H9 (cell line): ENCODE results near the gene RRP9. TPM values are rescaled to one million over a fixed set of nuclear protein-coding genes. Genes with fewer than 3 reads are reported as not detected.

Source experiments
- DNase-seq: peaks from one replicate; pipeline ENCODE4 v3.0.0-alpha.2; 2017
- H2AFZ ChIP-seq: one replicate; pipeline ENCODE4 v1.6.1; 2013; ENCODE audit warnings: mild to moderate bottlenecking, low read length, control low read depth, moderate library complexity
- H2AK5ac ChIP-seq: 2 replicates; pipeline ENCODE4 v1.6.1; 2013; ENCODE audit warnings: low read length, control low read depth, mixed read lengths; ENCODE audit not compliant: insufficient read length
- H2BK120ac ChIP-seq: one replicate; pipeline ENCODE4 v1.6.1; 2013; ENCODE audit warnings: low read depth, mild to moderate bottlenecking, low read length, control low read depth, inconsistent platforms; ENCODE audit not compliant: poor library complexity, severe bottlenecking
- H2BK12ac ChIP-seq: 2 replicates; pipeline ENCODE4 v1.6.1; 2013; ENCODE audit warnings: low read length, control low read depth, mixed read lengths, low read depth; ENCODE audit not compliant: insufficient read length
- H2BK15ac ChIP-seq: 2 replicates; pipeline ENCODE4 v1.6.1; 2013; ENCODE audit warnings: low read depth, low read length, control low read depth
- H2BK20ac ChIP-seq: one replicate; pipeline ENCODE4 v1.6.1; 2013; ENCODE audit warnings: low read depth, mild to moderate bottlenecking, low read length, control low read depth, inconsistent platforms; ENCODE audit not compliant: poor library complexity, severe bottlenecking
- H2BK5ac ChIP-seq: 2 replicates; pipeline ENCODE4 v1.6.1; 2013; ENCODE audit warnings: low read length, control low read depth, mixed read lengths; ENCODE audit not compliant: insufficient read length
- H3K14ac ChIP-seq: 2 replicates; pipeline ENCODE4 v1.6.1; 2013; ENCODE audit warnings: low read length, control low read depth; ENCODE audit not compliant: insufficient read depth
- H3K18ac ChIP-seq: 2 replicates; pipeline ENCODE4 v1.6.1; 2013; ENCODE audit warnings: low read depth, mild to moderate bottlenecking, mixed read lengths, low read length, control low read depth; ENCODE audit not compliant: insufficient read length
- H3K23ac ChIP-seq: 2 replicates; pipeline ENCODE4 v1.6.1; 2013; ENCODE audit warnings: low read length, control low read depth, mixed read lengths, low read depth; ENCODE audit not compliant: insufficient read length
- H3K23me2 ChIP-seq: 2 replicates; pipeline ENCODE4 v1.6.1; 2013; ENCODE audit warnings: low read depth, mild to moderate bottlenecking, mixed read lengths, low read length, control low read depth; ENCODE audit not compliant: insufficient read length, poor library complexity, severe bottlenecking
- H3K27ac ChIP-seq: 2 replicates; pipeline ENCODE4 v1.5.1; 2013; ENCODE audit warnings: low read length, control low read depth, mixed read lengths, low read depth; ENCODE audit not compliant: insufficient read length
- H3K27me3 ChIP-seq: 2 replicates; pipeline ENCODE4 v1.6.1; 2013; ENCODE audit warnings: low read length, control low read depth, inconsistent platforms; ENCODE audit not compliant: insufficient read depth
- H3K4ac ChIP-seq: 2 replicates; pipeline ENCODE4 v1.6.1; 2013; ENCODE audit warnings: low read depth, mild to moderate bottlenecking, control low read depth, inconsistent platforms, low read length, moderate library complexity
- H3K4me1 ChIP-seq: 2 replicates; pipeline ENCODE4 v1.6.1; 2013; ENCODE audit warnings: low read length, control low read depth, inconsistent platforms; ENCODE audit not compliant: insufficient read depth
- H3K4me2 ChIP-seq: 2 replicates; pipeline ENCODE4 v1.6.1; 2013; ENCODE audit warnings: low read length, control low read depth, mixed read lengths; ENCODE audit not compliant: insufficient read length, insufficient read depth
- H3K56ac ChIP-seq: 2 replicates; pipeline ENCODE4 v1.6.1; 2013; ENCODE audit warnings: low read depth, mild to moderate bottlenecking, mixed read lengths, low read length, control low read depth; ENCODE audit not compliant: insufficient read length
- H3K79me1 ChIP-seq: 2 replicates; pipeline ENCODE4 v1.6.1; 2013; ENCODE audit warnings: low read depth, mild to moderate bottlenecking, moderate library complexity, low read length, control low read depth, inconsistent platforms; ENCODE audit not compliant: insufficient read depth, poor library complexity, severe bottlenecking
- H3K79me2 ChIP-seq: 2 replicates; pipeline ENCODE4 v1.6.1; 2013; ENCODE audit warnings: low read length, control low read depth, inconsistent platforms; ENCODE audit not compliant: insufficient read depth
- H3K9ac ChIP-seq: 2 replicates; pipeline ENCODE4 v1.6.1; 2013; ENCODE audit warnings: low read length, control low read depth, mixed read lengths; ENCODE audit not compliant: insufficient read length; ENCODE audit errors: extremely low read depth
- H3K9me3 ChIP-seq: one replicate; pipeline ENCODE4 v1.6.1; 2013; ENCODE audit warnings: low read depth, low read length, inconsistent platforms; ENCODE audit not compliant: control insufficient read depth
- H3T11ph ChIP-seq: one replicate; pipeline ENCODE4 v1.6.1; 2013; ENCODE audit warnings: mild to moderate bottlenecking, low read length, control low read depth, inconsistent platforms
- H4K20me1 ChIP-seq: one replicate; pipeline ENCODE4 v1.6.1; 2013; ENCODE audit not compliant: control insufficient read depth, insufficient read length, insufficient read depth
- H4K5ac ChIP-seq: 2 replicates; pipeline ENCODE4 v1.6.1; 2013; ENCODE audit warnings: low read depth, mild to moderate bottlenecking, mixed read lengths, low read length, control low read depth; ENCODE audit not compliant: insufficient read length
- H4K8ac ChIP-seq: replicated peaks from 2 replicates; pipeline ENCODE4 v1.6.1; 2013; ENCODE audit warnings: low read length, control low read depth, mixed read lengths, low read depth; ENCODE audit not compliant: insufficient read length
- H4K91ac ChIP-seq: 2 replicates; pipeline ENCODE4 v1.6.1; 2013; ENCODE audit warnings: low read depth, mild to moderate bottlenecking, moderate library complexity, mixed read lengths, low read length, control low read depth; ENCODE audit not compliant: insufficient read length
- H3K27ac Mint-ChIP-seq, 3 experiments: 2 replicates in 2 of 3; 3 replicates in 1 of 3; pipeline ENCODE4 v1.8.0; 2020 to 2021; ENCODE audit warnings: mixed read lengths in 3 of 3, mild to moderate bottlenecking in 1 of 3, moderate library complexity in 1 of 3
- H3K27me3 Mint-ChIP-seq: 2 replicates; pipeline ENCODE4 v1.8.0; 2021; ENCODE audit warnings: low read depth, mild to moderate bottlenecking, moderate library complexity, mixed read lengths
- H3K36me3 Mint-ChIP-seq, 3 experiments: 2 replicates in 2 of 3; 3 replicates in 1 of 3; pipeline ENCODE4 v1.8.0; 2020 to 2021; ENCODE audit warnings: low read depth in 3 of 3, mixed read lengths in 3 of 3; ENCODE audit not compliant: insufficient read depth in 1 of 3
- H3K4me1 Mint-ChIP-seq, 2 experiments: 2 replicates each; pipeline ENCODE4 v1.8.0; 2020; ENCODE audit warnings: mixed read lengths in 2 of 2
- H3K4me3 Mint-ChIP-seq, 2 experiments: 2 replicates in 1 of 2; 3 replicates in 1 of 2; pipeline ENCODE4 v1.8.0; 2020 to 2021; ENCODE audit warnings: mild to moderate bottlenecking in 2 of 2, mixed read lengths in 2 of 2, moderate library complexity in 1 of 2
- H3K9me3 Mint-ChIP-seq, 2 experiments: 2 replicates in 1 of 2; 3 replicates in 1 of 2; pipeline ENCODE4 v1.8.0; 2020; ENCODE audit warnings: mild to moderate bottlenecking in 2 of 2, mixed read lengths in 2 of 2, moderate library complexity in 1 of 2
- CTCF ChIP-seq: fragments of 200-600 bp; sonication (generic); conservative IDR thresholded peaks from 3 replicates; pipeline ENCODE4 v1.8.0; 2021; ENCODE audit warnings: antibody characterized with exemption, mild to moderate bottlenecking
- WGBS: extraction: QIAGEN DNeasy Blood & Tissue Kit; methylation state at CpG from one replicate; pipeline ENCODE4 v1.1.7; 2013; ENCODE audit warnings: missing lambda C conversion rate, low lambda C conversion rate, mixed read lengths; ENCODE audit not compliant: insufficient read length; ENCODE audit errors: extremely low coverage; 5-methylcytosine and 5-hydroxymethylcytosine counted together
- total RNA-seq: library from RNA; stranded (reverse); gene quantifications from 2 replicates; pipeline ENCODE4 v1.2.1, GENCODE V29; 2021

Gene RRP9
- total RNA-seq, 1 experiment from 2014 or later = 64.0 TPM

- no peak overlapping the region for H2BK120ac ChIP-seq
- Mint-ChIP-seq H3K9me3 (no peaks in the 10 kb centered on the region), H3K4me1 (peaks cover 14 to 18% of the 10 kb centered on the region in 2 experiments), H3K27me3 (peaks cover 67% of the 10 kb centered on the region), H3K4me3 (no peak overlapping the region), H3K27ac (no peak overlapping the region), H3K36me3 (peaks cover 3 to 10% (median 9%) of the 10 kb centered on the region in 3 experiments; a peak in 6 of 7 replicates)
- no peak overlapping the region for H2BK20ac ChIP-seq
- H3K27me3 ChIP-seq = no peaks in the 10 kb centered on the region
- H2BK12ac ChIP-seq = no peak overlapping the region
- H2BK5ac ChIP-seq = no peak overlapping the region
- no peak overlapping the region for H3K14ac ChIP-seq
- H3K9ac ChIP-seq = no peak overlapping the region
- TF ChIP-seq CTCF = no peak
- H3K27ac ChIP-seq = no peak overlapping the region
- no peak overlapping the region for H4K5ac ChIP-seq
- H2AFZ ChIP-seq = no peak overlapping the region
- H3K4ac ChIP-seq = no peak overlapping the region
- H3T11ph ChIP-seq = no peak overlapping the region
- 0 out of 2 replicates have a peak, but pooled peaks cover 2% of the 10 kb centered on the region for H3K4me1 ChIP-seq
- H3K56ac ChIP-seq = no peak overlapping the region
- no peak overlapping the region for H2AK5ac ChIP-seq
- H4K91ac ChIP-seq = no peak overlapping the region
- no CpG with 5 or more reads among the region's 11 CpGs for WGBS
- DNase-seq = no peak
- H3K9me3 ChIP-seq = no peaks in the 10 kb centered on the region
- peaks cover 16% of the 10 kb centered on the region for H3K23me2 ChIP-seq
- H3K79me2 ChIP-seq = peaks cover 10% of the 10 kb centered on the region
- H3K23ac ChIP-seq = no peak overlapping the region
- peaks cover 6% of the 10 kb centered on the region for H4K20me1 ChIP-seq
- no peak overlapping the region for H2BK15ac ChIP-seq
- H3K4me2 ChIP-seq = no peak overlapping the region
- no peak overlapping the region for H4K8ac ChIP-seq
- no peak overlapping the region for H3K18ac ChIP-seq
- H3K79me1 ChIP-seq = peaks cover 8% of the 10 kb centered on the region
These were observed 2.8 kb upstream of the RRP9 start for GRCh38 chr3:51944451-51945021.
